Left lung (tissue), 10 donors: Measurements from ENCODE around the gene FAM236B. TPM values are rescaled to one million over a fixed set of nuclear protein-coding genes. Genes with fewer than 3 reads are reported as not detected.
"Not testable (repeated sequence)": the region's sequence is repeated elsewhere in the genome, so short reads cannot be mapped to it uniquely, and the experiment has no call there.

Experiments used
- ATAC-seq: fragments of 200-7000 bp; cut with Tn5 transposase; one replicate; pipeline ENCODE4 v1.9.1; 2020; ENCODE audit warnings: moderate library complexity
- DNase-seq, 4 donors: peaks; one replicate each; pipeline ENCODE4 v3.0.0-alpha.2; 2013 to 2020
- H3K27ac ChIP-seq, 2 donors: fragments of 200-600 bp; sonication (generic) in 1 of 2; one replicate each; pipeline versions ENCODE4 v1.5.0 to v1.8.0; 2020 to 2021
- H3K27me3 ChIP-seq, 2 donors: fragments of 200-600 bp; sonication (generic) in 1 of 2; one replicate each; pipeline versions ENCODE4 v1.5.0 to v1.8.0; 2020 to 2021
- H3K36me3 ChIP-seq, 2 donors: fragments of 200-600 bp; sonication (generic) in 1 of 2; one replicate each; pipeline versions ENCODE4 v1.5.0 to v1.8.0; 2020 to 2021
- H3K4me1 ChIP-seq, 2 donors: fragments of 200-600 bp; one replicate each; pipeline ENCODE4 v1.8.0; 2021
- H3K4me3 ChIP-seq, 2 donors: fragments of 200-600 bp; sonication (generic) in 1 of 2; one replicate each; pipeline versions ENCODE4 v1.5.0 to v1.8.0; 2020 to 2021; ENCODE audit warnings: mild to moderate bottlenecking in 1 of 2
- H3K9me3 ChIP-seq, 2 donors: fragments of 200-600 bp; sonication (generic) in 1 of 2; one replicate each; pipeline versions ENCODE4 v1.5.0 to v1.8.0; 2020 to 2021
- CTCF ChIP-seq, 2 donors: fragments of 200-600 bp; sonication (generic) in 1 of 2; IDR thresholded peaks; one replicate each; pipeline versions ENCODE4 v1.5.0 to v1.8.0; 2021; ENCODE audit warnings: antibody characterized with exemption in 2 of 2
- intact Hi-C, 2 donors: fragments of 100-400 bp; cut with DNase I; formaldehyde crosslinking; loops; one replicate each; pipeline versions ENCODE4 v1.11.2 to v1.14.2; 2022
- polyA plus RNA-seq, 6 donors: library from polyadenylated mRNA; unstranded; fragments of 120-200 nt; gene quantifications; one replicate each; pipeline ENCODE4 v1.2.1, GENCODE V29; 2013; ENCODE audit not compliant: insufficient read length in 6 of 6
- total RNA-seq, 2 donors: library from RNA; stranded (reverse); fragmentation: NEBNext Ultra II Directional; extraction: Animal tissue kit (Norgen Biotek cat#: 25700); gene quantifications; one replicate each; pipeline ENCODE4 v1.2.1, GENCODE V29; 2021
- donor health status: DM: no; HTN: yes; CAD: no.
- donor health status: DM: no; HTN: no; CAD: no.

Gene FAM236B
- total and polyA plus RNA-seq, 8 donors: 0.61 TPM; not detected in 7

GRCh38 chrX:72735561-72735960, 46.9 kb downstream of the FAM236B start:
- H3K27ac ChIP-seq: no peak overlapping the region
- intact Hi-C loops: no loop called here
- H3K36me3 ChIP-seq: no peaks in the 10 kb centered on the region
- TF ChIP-seq CTCF (IDR thresholded peaks at IDR 0.05): no peak
- no peak for ATAC-seq
- H3K4me1 ChIP-seq: no peaks in the 10 kb centered on the region
- no peak overlapping the region for H3K4me3 ChIP-seq
- no peaks in the 10 kb centered on the region for H3K27me3 ChIP-seq
- no peak for DNase-seq
- no peaks in the 10 kb centered on the region for H3K9me3 ChIP-seq

GRCh38 chrX:72733636-72734035, 48.8 kb downstream of the FAM236B start:
- H3K9me3 ChIP-seq, H3K27ac ChIP-seq, DNase-seq, H3K4me3 ChIP-seq, intact Hi-C loops, ATAC-seq, H3K27me3 ChIP-seq, H3K4me1 ChIP-seq, H3K36me3 ChIP-seq: not testable (repeated sequence)

Other genes starting within 250 kb of the FAM236B start
- gene HDAC8, start 209.8 kb downstream of the FAM236B start, total RNA-seq: 10 to 100 TPM; 28.7 to 33.2 TPM
- gene HDAC8, start 209.8 kb downstream of the FAM236B start, polyA plus RNA-seq: 10 to 100 TPM; 36.9 to 49.5 (median 41.0) TPM
- 1 to 10 TPM; 4.8 TPM for gene PHKA1, start 68.4 kb downstream of the FAM236B start, total RNA-seq
- 1 to 10 TPM; 2.8 to 5.0 (median 4.1) TPM for gene PHKA1, start 68.4 kb downstream of the FAM236B start, polyA plus RNA-seq
- gene DMRTC1B, start 5.8 kb downstream of the FAM236B start, total RNA-seq: under 1 TPM; 0.45 to 0.47 TPM
- gene DMRTC1B, start 5.8 kb downstream of the FAM236B start, polyA plus RNA-seq: 1 to 10 TPM; 2.2 to 4.2 (median 2.6) TPM
- gene FAM236D, start 25.6 kb upstream of the FAM236B start, total RNA-seq: not detected
- gene FAM236D, start 25.6 kb upstream of the FAM236B start, polyA plus RNA-seq: not detected
- not detected for gene FAM236C, start 130.0 kb upstream of the FAM236B start, total RNA-seq
- not detected for gene FAM236C, start 130.0 kb upstream of the FAM236B start, polyA plus RNA-seq
- not detected for gene FAM236A, start 155.5 kb upstream of the FAM236B start, total RNA-seq
- gene FAM236A, start 155.5 kb upstream of the FAM236B start, polyA plus RNA-seq: under 1 TPM in 4 of 6 donors, not detected in 2; 0.34 to 0.74 (median 0.41) TPM
- under 1 TPM; 0.18 to 0.20 TPM for gene DMRTC1, start 161.2 kb upstream of the FAM236B start, total RNA-seq
- under 1 TPM in 5 of 6 donors, not detected in 1; 0.25 to 0.53 (median 0.29) TPM for gene DMRTC1, start 161.2 kb upstream of the FAM236B start, polyA plus RNA-seq
- gene PABPC1L2B, start 220.3 kb upstream of the FAM236B start, total RNA-seq: not detected
- not detected for gene PABPC1L2B, start 220.3 kb upstream of the FAM236B start, polyA plus RNA-seq